GM19099 (cell line): ENCODE measurements around the gene WWP2.

Experiments used
- POLR2A ChIP-seq: IDR thresholded peaks from 3 replicates; pipeline ENCODE4 v1.6.1; 2011; ENCODE audit warnings: low read depth; ENCODE audit not compliant: insufficient read length; ENCODE audit errors: extremely low read depth

WWP2 gene

GRCh38 chr16:69880640-69881133, 118.6 kb downstream of the WWP2 start:
- TF ChIP-seq POLR2A, result no peak

DNA sequence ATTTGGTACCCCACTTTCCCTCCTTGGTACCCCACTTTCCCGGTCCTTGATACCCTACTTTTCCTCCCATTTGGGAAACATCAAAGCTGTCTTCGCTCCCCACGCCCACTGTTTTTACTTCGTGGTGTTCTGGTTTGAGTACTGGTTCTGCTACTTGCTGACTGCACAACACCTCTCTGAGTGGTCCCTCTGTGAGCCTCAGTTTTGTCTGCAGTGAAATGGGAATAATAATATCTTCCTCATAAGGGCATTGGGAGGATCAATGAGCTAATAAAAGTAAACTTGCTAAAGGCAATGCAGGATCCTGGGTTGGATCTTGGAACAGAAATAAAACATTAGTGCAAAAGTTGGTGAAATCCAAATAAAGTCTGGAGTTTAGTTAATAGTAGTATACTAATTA, 119.0 kb downstream of the WWP2 start:
- TF ChIP-seq POLR2A, result no peak

DNA sequence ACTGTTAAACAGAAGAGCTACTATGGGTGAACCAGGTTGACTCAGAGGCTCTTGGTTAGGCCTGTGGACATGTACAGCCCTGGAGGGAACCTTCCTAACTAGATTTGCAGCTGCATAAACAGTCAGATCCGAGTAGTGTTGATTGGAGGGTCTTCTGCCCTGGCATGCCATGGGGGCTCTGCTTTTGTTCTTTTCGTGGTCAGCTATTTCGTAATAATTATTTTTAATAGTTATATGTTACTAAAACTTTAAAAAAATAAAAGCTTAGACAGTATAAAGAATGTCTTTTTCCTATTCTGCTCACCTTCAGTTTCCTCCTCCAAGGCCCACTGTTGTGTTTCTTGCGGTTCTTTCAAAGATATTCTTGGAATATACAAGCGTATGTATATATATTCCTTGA, 121.6 kb downstream of the WWP2 start:
- TF ChIP-seq POLR2A, result no peak

- TF ChIP-seq POLR2A, result no peak
These were observed 123.6 kb downstream of the WWP2 start for GRCh38 chr16:69885722-69886121.

GRCh38 chr16:69886726-69887125, 124.6 kb downstream of the WWP2 start:
- TF ChIP-seq POLR2A, result no peak

GRCh38 chr16:69888005-69888590, 126.0 kb downstream of the WWP2 start:
- TF ChIP-seq POLR2A, result no peak

GRCh38 chr16:69889295-69889964, 127.3 kb downstream of the WWP2 start:
- TF ChIP-seq POLR2A, result no peak

DNA sequence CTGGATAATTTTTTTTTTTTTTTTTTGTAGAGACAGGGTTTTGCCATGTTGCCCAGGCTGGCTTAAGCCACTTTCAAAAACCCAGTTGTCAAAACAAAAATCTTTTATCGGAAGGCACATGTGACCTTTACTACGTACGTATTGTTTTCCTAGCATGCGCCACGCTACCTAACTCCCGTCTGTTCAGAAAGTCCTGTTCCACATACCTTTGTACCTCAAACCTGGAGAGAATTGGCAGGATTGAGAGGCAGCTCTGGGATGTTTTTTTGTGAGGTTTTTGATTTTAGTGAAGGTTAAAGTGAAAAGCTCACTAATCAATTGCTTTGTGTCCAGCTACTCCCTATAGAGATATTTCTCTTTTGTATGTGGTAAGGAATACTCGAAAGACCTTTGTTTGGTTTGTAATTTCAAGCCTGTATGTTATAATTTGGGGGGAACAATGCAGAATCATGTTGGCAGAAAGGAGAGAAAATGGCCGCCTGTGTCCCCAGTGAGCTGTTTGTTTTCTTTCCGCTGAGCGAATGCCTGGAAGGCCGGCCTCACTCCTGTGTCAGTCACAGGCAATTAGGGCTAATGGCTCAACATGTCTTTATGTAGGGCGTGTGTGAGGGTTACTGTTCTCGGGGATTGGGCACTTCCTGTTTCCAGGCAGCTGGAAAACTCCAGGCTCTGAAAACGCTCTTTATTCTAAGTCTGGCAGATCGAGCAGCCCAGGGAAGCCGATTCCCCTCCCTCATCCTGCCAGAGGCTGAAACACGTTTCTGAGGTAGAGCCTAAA, 128.2 kb downstream of the WWP2 start:
- no peak for TF ChIP-seq POLR2A

DNA sequence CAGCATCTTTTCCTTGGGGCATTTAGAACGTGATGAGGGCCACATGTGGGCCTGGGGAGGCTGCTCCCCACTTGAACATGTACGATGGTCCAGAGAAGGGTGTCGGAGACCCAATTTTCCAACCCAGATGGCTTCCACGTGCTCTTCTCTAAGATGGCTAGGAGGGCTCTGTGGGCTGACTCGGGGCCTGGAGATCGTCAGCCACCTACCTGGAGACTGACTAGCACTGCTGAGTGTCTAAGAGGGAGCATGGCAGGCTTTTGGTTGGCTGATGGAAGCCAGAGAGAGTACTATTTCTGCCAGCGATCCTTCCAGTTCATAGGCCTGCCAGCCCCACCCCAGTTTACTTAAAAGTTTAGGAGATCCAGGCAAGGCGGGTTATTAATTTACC, 128.8 kb downstream of the WWP2 start:
- no peak for TF ChIP-seq POLR2A

- no peak for TF ChIP-seq POLR2A
These were observed 130.2 kb downstream of the WWP2 start for GRCh38 chr16:69892378-69892777.

DNA sequence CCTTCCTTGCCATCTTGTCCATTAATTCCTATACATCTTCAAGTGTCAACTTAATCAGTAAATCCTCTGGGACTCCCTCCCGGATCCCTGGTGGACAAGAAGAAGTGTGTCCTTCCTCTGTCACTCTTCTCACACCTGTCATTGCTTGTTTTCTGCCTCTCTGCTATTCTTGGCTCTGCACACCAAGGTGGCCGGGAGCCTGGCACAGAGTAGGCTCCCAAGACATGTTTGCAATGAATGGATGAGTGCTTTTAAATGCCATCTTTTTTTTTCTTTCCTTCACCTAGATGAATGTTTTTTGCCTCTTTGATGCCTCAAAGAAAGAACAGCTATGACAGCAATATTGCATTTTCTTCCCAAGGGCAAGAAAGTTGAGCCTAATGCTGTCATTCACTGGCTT, 131.0 kb downstream of the WWP2 start:
- no peak for TF ChIP-seq POLR2A

DNA sequence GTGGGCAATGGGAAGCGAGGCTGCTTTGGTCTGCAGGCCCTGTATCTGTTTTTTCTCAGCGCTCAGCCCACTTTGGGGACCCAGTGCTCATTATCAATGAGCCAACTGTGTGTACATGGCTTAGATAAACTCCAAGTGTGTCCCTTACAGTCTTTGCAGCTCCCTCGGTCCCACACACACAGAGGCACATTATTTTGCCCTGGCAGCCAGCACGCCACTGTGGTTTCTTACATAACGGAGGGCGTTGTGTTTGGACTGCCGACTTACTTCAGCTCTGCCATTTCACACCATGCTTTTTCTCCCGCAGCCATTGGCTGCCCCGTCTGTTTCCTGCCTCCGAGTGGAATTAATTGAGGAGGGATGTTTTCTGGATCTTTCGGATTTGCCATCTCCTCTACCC, 132.5 kb downstream of the WWP2 start:
- no peak for TF ChIP-seq POLR2A

DNA sequence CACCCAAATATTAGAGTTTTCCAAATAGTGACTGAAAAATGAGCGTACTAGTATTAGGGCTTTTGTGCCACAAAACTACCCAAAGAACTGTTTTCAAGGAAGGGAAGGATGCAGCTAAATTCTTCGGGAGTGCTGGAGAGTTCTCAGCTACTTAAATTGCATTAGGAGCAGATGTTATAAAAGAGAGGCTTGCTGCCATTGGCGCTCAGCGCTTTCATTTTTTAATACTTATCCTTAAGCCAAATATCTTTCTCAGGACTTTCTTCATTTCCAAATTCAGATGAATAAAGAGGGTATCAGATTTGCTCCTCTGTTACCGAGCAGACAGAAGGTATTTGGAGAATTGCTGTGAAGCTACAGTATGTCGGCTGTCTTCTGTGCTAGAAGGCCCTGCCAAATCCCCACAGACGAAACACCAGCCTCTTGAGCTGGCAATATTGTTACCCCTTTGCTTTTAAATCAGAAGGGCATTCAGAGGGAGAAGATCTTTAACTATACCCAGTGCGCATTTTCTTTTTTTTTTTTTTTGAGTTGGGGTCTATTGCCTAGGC, 141.8 kb downstream of the WWP2 start:
- no peak for TF ChIP-seq POLR2A

- no peak for TF ChIP-seq POLR2A
These were observed 142.5 kb downstream of the WWP2 start for GRCh38 chr16:69904495-69905170.

DNA sequence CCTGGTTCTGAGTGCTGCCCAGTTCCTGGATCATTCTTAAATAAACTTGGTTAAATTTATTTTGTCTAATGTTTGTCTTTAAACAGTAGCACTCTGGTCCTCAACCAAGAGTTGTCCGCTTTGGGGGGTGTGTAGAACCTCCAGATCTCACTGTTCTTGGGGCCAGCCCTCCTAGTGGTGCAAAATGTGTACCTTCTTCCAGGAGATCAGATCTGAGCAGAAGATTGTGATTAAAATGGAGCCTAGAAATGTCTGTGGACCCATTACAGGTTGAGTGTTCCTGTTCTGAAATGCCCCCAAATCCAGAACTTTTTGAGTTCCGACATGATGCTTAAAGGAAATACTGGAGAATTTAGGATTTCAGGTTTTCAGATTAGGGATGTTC, 143.0 kb downstream of the WWP2 start:
- no peak for TF ChIP-seq POLR2A
